BE2C (cell line): ENCODE measurements around the gene SLC16A10.

Source experiments
- DNase-seq: peaks from one replicate; pipeline ENCODE4 v3.0.0-alpha.2; 2020
- H3K27me3 ChIP-seq: fragments of 250-450 bp; sonication (Bioruptor Pico); 2 replicates; pipeline ENCODE4 v1.5.1; 2020; ENCODE audit warnings: mild to moderate bottlenecking
- H3K36me3 ChIP-seq: fragments of 250-450 bp; sonication (Bioruptor Pico); 2 replicates; pipeline ENCODE4 v1.5.1; 2020; ENCODE audit warnings: mild to moderate bottlenecking
- H3K4me1 ChIP-seq: fragments of 250-450 bp; sonication (Bioruptor Pico); 2 replicates; pipeline ENCODE4 v1.5.1; 2020
- H3K4me3 ChIP-seq: 2 replicates; pipeline ENCODE4 v1.5.1; 2011; ENCODE audit warnings: low read depth, low read length
- H3K9me3 ChIP-seq: fragments of 250-450 bp; sonication (Bioruptor Pico); 2 replicates; pipeline ENCODE4 v1.5.1; 2020
- TF ChIP-seq, protein P1 (sequence below): IDR thresholded peaks from 2 replicates; pipeline ENCODE4 v1.5.1; 2012; ENCODE audit warnings: mild to moderate bottlenecking, low read depth, low read length

The SLC16A10 gene

DNA sequence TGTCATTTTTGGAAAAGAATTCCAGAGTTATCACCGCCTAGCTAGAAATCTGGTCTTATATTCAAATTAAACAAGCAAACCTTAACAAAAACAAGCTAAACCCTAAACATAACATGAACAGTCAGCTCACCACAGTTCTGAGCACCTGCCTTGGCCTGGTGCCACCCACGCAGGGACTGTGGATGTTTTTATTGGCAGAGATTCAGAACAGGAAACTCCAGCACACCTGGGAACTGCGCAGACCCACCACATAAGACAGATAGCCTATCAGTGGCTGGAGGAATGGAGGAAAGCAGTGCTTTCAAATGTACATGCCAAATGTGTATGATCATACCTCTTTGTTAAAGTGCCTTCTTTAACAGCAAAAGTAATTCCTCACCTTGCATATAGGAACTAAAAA lies 8.9 kb downstream of the SLC16A10 start:
- Histone ChIP-seq H3K27me3 (no peaks in the 10 kb centered on the region), H3K9me3 (no peaks in the 10 kb centered on the region), H3K36me3 (no peaks in the 10 kb centered on the region), H3K4me1 (peaks cover 7% of the 10 kb centered on the region; the same call in 1 of the 2 replicates), H3K4me3 (no peak overlapping the region)
- DNase-seq, result peak; percentile 12
- TF ChIP-seq, protein P1, sequence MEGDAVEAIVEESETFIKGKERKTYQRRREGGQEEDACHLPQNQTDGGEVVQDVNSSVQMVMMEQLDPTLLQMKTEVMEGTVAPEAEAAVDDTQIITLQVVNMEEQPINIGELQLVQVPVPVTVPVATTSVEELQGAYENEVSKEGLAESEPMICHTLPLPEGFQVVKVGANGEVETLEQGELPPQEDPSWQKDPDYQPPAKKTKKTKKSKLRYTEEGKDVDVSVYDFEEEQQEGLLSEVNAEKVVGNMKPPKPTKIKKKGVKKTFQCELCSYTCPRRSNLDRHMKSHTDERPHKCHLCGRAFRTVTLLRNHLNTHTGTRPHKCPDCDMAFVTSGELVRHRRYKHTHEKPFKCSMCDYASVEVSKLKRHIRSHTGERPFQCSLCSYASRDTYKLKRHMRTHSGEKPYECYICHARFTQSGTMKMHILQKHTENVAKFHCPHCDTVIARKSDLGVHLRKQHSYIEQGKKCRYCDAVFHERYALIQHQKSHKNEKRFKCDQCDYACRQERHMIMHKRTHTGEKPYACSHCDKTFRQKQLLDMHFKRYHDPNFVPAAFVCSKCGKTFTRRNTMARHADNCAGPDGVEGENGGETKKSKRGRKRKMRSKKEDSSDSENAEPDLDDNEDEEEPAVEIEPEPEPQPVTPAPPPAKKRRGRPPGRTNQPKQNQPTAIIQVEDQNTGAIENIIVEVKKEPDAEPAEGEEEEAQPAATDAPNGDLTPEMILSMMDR, result no peak

DNA sequence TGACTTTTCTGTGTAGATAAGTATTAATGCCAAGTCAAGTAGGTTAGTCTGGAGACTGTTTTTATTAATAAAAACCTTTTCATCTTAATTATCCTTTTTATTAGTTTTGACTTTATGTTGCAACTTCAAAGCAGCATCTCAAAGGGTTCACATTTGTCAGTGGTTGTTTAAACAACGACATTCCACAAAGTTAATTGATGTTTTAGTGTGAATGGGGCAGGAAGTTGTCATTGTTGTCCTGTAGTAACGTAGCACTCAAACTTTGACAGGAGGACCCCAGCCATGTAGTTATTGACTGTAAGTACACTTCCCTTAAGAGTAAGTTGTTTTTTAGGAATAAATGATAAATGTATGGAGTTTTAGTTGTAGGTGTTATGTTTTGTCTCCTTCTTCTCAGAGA lies 11.3 kb downstream of the SLC16A10 start:
- Histone ChIP-seq H3K4me3 (no peak overlapping the region), H3K27me3 (no peaks in the 10 kb centered on the region), H3K4me1 (peaks cover 7% of the 10 kb centered on the region; the same call in 1 of the 2 replicates), H3K9me3 (no peaks in the 10 kb centered on the region), H3K36me3 (no peaks in the 10 kb centered on the region)
- TF ChIP-seq, protein P1, result no peak
- no peak for DNase-seq

DNA sequence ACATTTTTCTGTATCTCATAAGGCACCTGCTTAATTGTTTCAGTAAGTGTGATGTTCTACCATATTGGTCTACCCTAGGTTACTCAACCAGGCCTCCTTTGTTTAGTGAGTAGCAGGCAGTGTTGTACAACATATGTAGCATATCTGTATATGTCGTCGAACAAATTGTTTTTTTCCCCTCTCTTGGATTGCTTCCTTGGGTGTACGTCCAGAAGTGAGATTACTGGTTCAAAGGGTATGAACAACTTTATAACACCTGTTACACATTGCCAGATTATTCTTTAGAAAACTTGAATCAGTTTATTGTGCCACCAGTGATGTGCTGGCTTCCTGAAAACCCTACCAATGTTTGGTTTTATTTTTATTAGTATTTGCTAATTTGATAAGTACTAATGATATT lies 14.7 kb downstream of the SLC16A10 start:
- H3K9me3 ChIP-seq, result no peaks in the 10 kb centered on the region
- TF ChIP-seq, protein P1, result no peak
- H3K4me3 ChIP-seq, result no peak overlapping the region
- no peaks in the 10 kb centered on the region for H3K36me3 ChIP-seq
- H3K4me1 ChIP-seq, result peaks cover 6% of the 10 kb centered on the region; the same call in 1 of the 2 replicates
- H3K27me3 ChIP-seq, result no peaks in the 10 kb centered on the region
- no peak for DNase-seq

DNA sequence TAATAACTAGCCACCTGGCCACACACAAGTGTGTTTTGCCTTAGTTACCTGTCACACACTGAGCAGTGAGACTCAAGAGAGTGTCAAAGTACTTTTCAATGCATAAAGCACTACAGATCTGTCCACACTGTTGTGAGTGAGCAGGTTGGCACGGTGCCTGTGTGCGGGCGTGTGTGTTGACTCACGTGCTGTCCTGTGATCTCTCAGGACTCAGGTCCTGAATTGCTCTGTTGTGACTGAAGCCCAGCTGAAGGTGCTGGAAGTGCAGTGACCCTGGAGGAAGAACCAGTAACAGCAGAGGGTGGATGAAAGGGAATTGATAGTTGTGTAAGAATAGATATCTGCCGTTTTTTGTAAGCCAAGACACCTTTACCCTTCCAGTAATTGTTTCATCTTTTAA lies 18.3 kb downstream of the SLC16A10 start:
- Histone ChIP-seq H3K4me3 (no peak overlapping the region), H3K36me3 (no peaks in the 10 kb centered on the region), H3K9me3 (no peaks in the 10 kb centered on the region), H3K4me1 (peaks cover 6% of the 10 kb centered on the region; the same call in 1 of the 2 replicates), H3K27me3 (no peaks in the 10 kb centered on the region)
- TF ChIP-seq, protein P1, result 0 out of 2 replicates have a peak, but pooled peaks have one; percentile 8
- DNase-seq, result peak; percentile 79

DNA sequence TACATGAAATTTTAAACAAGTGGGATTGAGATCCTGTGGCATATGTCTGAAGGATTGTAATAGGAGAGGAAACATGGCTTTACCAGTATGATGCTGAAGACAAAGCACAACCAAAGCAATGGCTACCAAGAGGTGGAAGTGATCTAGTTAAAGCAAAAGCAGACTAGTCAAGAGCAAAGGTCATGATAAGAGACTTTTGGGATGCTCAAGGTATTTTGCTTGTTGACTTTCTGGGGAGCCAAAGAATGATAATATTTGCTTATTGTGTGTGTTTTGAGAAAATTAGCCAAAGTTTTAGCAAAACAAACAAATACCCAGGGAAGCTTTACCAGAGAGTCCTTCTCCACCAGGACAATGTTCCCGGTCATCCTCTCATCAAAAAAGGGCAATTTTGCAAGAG lies 20.3 kb downstream of the SLC16A10 start:
- Histone ChIP-seq H3K36me3 (no peaks in the 10 kb centered on the region), H3K4me1 (peaks cover 7% of the 10 kb centered on the region; the same call in 1 of the 2 replicates), H3K9me3 (no peaks in the 10 kb centered on the region), H3K27me3 (no peaks in the 10 kb centered on the region), H3K4me3 (no peak overlapping the region)
- no peak for DNase-seq
- TF ChIP-seq, protein P1, result no peak

DNA sequence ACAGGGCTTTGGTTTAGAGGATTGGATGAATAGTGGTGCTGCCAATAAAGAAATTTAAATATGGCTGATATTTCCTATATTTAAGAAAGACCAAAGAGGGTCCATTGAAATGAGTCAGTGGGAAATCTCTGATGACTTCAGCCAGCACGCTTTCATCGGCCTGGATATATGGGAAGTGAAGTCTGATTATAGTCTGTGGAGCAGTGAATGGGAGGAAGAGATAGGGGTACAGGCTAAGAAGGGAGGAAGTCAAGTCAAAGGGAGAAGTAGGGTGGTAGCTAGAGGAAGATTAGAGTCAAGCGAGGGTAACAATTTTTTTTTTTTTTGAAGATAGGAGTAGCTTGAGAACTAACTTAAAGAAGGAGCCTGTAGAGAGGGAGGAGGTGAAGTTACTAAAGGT lies 22.7 kb downstream of the SLC16A10 start:
- H3K4me1 ChIP-seq, result peaks cover 9% of the 10 kb centered on the region; the same call in 1 of the 2 replicates

More for the DNA sequence above, 22.7 kb downstream of the SLC16A10 start:
- no peaks in the 10 kb centered on the region for H3K9me3 ChIP-seq
- no peaks in the 10 kb centered on the region for H3K27me3 ChIP-seq
- H3K36me3 ChIP-seq, result no peaks in the 10 kb centered on the region
- H3K4me3 ChIP-seq, result no peak overlapping the region
- DNase-seq, result no peak
- TF ChIP-seq, protein P1, result no peak
